ENCODE results near the gene C1GALT1.

The C1GALT1 gene

DNA sequence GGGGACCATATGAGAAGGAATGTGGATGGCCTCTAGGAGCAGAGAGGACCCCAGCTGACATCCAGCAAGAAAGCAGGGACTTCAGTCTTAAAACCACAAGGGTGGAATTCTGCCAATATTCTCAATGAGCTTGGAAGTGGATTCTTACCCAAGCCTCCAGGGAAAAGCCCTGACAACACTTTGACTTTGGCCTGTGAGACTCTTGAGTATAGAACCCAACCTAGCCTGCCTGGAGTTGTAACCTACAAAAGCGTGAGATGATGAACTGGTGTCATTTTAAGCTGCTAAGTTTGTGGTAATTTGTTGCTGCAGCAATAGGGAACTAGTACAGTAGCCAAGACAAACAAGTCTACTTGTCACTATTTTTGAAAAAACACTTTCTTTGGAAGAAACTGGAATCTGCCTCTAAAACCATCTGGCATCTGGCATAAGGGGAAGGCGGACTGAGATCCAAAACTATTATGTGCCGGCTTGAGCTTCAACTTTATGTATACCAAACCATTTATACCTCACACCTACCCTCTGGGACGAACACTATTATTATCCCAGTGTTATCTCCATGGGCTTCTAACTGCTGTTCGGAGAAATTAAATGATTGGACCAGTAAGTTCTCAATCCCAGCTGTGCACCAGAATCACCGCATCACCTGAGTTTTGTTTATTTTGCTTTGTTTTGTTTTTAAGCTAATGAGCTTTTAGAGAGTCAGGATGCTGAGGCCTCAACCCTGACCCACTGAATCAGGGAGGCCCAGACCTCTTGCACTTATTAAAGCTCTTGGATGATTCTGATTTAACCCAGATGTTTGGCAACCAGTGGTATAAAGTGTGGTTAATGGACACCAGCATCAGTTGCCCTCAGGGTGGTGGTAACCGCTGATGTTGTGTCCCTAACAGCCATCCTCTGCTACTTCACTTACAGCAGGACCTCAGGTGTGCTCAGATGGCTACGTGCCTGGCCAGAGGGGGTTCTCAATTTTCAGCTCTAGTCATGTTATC lies 83.0 kb downstream of the C1GALT1 start:
- in situ Hi-C loops (cut with MboI; ENCODE audit: low sequenced_read_pairs) = no loop called here

DNA sequence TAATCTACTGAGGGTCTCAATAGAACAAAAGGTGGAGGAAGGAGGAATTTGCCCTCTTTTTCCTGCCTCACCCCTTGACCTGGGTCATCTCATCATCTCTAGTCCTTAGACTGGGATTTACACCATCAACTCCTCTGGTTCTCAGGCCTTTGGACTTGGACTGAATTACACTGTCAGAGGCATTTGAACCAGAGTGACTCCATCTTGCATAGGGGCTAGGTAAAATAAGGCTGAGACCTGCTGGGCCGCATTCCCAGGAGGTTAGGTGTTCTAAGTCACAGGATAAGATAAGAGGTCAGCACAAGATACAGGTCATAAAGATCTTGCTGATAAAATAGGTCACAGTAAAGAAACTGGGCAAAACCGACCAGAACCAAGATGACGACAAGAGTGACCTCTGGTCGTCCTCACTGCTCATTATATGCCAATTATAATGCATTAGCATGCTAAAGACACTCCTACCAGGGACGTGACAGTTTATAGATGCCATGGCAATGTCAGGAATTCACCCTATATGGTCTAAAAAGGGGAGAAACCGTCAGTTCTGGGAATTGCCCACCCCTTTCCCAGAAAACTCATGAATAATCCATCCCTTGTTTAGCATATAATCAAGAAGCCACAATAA lies 84.0 kb downstream of the C1GALT1 start:
- in situ Hi-C loops (cut with MboI; ENCODE audit: low sequenced_read_pairs) = no loop called here

DNA sequence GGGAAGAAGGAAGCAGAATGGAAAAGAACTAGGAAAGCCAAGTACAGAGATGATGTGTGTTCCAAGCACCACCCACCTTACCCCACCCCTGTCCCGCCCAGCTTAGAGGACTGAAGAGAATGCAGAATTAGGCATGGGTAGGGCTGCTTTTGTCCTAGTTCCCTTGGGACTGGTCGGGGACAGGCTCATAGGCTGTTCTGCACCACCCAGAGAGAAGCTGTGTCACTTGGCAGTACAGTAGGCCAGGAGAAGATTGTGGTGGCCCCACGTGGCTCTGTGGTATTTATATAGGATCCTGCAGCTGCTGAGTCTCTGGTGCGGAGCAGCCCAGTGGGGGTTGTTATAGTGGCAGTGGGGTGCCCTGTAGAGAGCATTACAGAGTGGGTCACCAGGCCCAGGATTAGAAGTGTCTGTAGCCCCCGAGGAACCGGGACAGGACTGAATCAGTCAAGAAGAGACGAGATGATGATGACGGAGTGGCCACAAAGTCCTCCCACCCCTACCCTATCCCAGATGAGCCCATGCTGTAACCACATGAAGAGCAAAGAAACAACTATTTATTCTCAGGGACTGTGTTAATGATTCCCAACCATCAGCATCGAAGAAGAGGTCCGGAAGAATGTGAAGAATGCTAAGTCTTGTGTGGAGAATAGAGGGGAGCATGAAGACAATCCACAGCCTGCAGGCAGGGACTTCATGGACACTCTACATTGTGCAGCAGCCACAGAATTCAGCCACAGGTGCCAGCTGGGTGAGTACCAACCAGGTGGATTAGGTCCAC lies 88.9 kb downstream of the C1GALT1 start:
- in situ Hi-C loops (cut with MboI; ENCODE audit: low sequenced_read_pairs) = no loop called here

DNA sequence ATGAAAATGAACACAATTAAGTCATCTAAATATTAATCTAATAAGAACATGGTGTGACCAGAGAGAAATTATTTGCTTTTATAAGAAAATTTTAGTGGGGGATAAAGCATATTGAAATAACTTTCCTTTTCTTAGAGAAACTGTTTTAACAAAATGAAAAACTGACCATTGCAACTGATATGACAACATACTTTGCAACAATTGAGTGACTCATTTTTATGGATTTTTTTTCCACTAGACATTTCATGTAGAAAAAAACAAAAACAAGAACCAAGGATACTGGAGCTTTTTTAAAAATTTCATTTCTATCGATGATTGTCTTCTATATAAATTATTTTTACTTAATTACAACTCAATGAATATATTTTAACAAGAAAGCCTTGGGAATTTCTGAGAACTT lies 90.0 kb downstream of the C1GALT1 start:
- in situ Hi-C loops (cut with MboI; ENCODE audit: low sequenced_read_pairs) = no loop called here

- in situ Hi-C loops (cut with MboI; ENCODE audit: low sequenced_read_pairs) = no loop called here
Observed at GRCh38 chr7:7274782-7275181, 92.4 kb downstream of the C1GALT1 start.

DNA sequence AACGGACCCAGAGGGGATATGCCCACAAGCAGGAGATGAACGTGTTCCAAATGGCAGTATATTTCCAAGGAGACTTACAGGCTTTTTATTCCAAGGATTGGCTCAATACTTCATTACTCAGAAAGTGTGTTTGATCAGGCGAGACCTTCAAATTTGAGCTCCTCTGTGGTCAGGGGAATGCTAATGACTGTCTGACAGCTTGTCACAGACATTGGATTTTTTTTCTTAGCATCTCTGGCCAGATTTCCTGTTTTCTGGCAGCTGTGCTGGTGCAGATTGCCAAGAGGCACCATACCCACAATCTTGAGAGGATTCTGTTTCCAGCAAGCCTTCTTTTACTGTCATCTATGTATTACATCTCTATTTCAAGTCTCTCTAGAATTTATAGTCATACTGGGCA lies 93.8 kb downstream of the C1GALT1 start:
- in situ Hi-C loops (cut with MboI; ENCODE audit: low sequenced_read_pairs) = no loop called here

- in situ Hi-C loops (cut with MboI; ENCODE audit: low sequenced_read_pairs) = no loop called here
Observed at GRCh38 chr7:7290429-7291122, 108.2 kb downstream of the C1GALT1 start.

GRCh38 chr7:7292085-7292484 lies 109.7 kb downstream of the C1GALT1 start:
- in situ Hi-C loops (cut with MboI; ENCODE audit: low sequenced_read_pairs) = no loop called here

DNA sequence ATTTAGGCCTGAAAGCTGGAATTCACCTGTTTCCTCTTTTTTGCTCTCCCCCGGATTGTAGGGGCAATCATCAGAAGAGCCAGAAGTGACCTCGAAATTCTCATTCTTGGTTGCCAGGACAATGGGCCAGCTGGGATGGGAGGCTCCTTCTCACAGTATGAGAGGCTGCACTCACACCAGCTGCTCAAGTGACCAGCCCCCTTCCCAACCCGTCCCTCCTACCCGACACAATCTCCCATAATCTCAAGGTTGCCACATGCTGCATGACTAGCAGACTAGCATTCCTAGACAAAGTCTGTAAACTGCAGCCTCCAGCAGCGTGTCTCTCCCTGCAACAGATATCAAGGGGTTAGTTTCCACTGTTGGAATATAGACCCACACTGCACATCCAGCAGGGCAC lies 110.3 kb downstream of the C1GALT1 start:
- in situ Hi-C loops (cut with MboI; ENCODE audit: low sequenced_read_pairs) = no loop called here

DNA sequence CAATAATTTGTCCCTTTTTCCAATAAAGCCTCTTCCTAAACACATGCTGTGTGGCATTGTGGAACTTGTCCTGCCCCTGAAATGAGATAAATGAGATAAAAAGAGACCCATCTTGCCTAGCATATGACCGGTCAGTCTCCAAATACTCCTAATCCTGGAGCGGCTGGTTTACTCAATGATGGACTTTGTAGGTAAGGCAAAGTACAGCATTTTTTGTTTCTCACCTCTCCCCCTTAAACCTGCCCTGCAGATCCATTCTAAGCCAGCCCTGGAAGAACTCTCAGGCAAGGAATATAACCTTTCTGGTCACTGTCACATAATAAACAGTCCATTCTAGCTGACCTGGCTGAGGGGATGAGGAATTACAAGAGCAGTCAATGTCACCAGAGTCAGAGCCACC lies 110.7 kb downstream of the C1GALT1 start:
- in situ Hi-C loops (cut with MboI; ENCODE audit: low sequenced_read_pairs) = no loop called here

- in situ Hi-C loops (cut with MboI; ENCODE audit: low sequenced_read_pairs) = no loop called here
Observed at GRCh38 chr7:7294911-7295310, 112.6 kb downstream of the C1GALT1 start.
